NT2/D1 (cell line): ENCODE results near the gene ARL10.

Experiments used
- DNase-seq: peaks from one replicate; pipeline ENCODE4 v3.0.0-alpha.2; 2011; ENCODE audit warnings: low read depth, low spot score
- H3K27me3 ChIP-seq: 2 replicates; pipeline ENCODE4 v1.6.0; 2011; ENCODE audit warnings: mild to moderate bottlenecking; ENCODE audit not compliant: insufficient read length, insufficient read depth
- H3K36me3 ChIP-seq: 2 replicates; pipeline ENCODE4 v1.6.1; 2011; ENCODE audit warnings: mild to moderate bottlenecking, low read length, mixed read lengths; ENCODE audit not compliant: insufficient read depth, insufficient read length
- H3K4me1 ChIP-seq: 2 replicates; pipeline ENCODE4 v1.5.1; 2011; ENCODE audit not compliant: insufficient read depth, insufficient read length
- H3K4me3 ChIP-seq: 2 replicates; pipeline ENCODE4 v1.5.1; 2011; ENCODE audit warnings: low read depth; ENCODE audit not compliant: insufficient read length
- H3K9ac ChIP-seq: 2 replicates; pipeline ENCODE4 v1.6.0; 2011; ENCODE audit warnings: low read depth; ENCODE audit not compliant: insufficient read length
- H3K9me3 ChIP-seq: 2 replicates; pipeline ENCODE4 v1.5.1; 2011; ENCODE audit warnings: mild to moderate bottlenecking, low read length; ENCODE audit not compliant: insufficient read depth
- SUZ12 ChIP-seq: IDR thresholded peaks from 2 replicates; pipeline ENCODE4 v1.6.1; 2011; ENCODE audit not compliant: insufficient read length, insufficient read depth; ENCODE audit errors: extremely low read depth
- YY1 ChIP-seq: IDR thresholded peaks from 2 replicates; pipeline ENCODE4 v1.6.1; 2011; ENCODE audit not compliant: insufficient read length, insufficient read depth
- ZNF274 ChIP-seq: IDR thresholded peaks from 2 replicates; pipeline ENCODE4 v1.6.1; 2011; ENCODE audit warnings: mild to moderate bottlenecking, low read depth, low read length

Gene ARL10

GRCh38 chr5:176381423-176381822 is 16.1 kb downstream of the ARL10 start:
- Histone ChIP-seq H3K9ac (no peak overlapping the region), H3K4me1 (no peaks in the 10 kb centered on the region), H3K4me3 (no peak overlapping the region), H3K9me3 (no peaks in the 10 kb centered on the region), H3K36me3 (peaks cover 56% of the 10 kb centered on the region), H3K27me3 (no peaks in the 10 kb centered on the region)
- DNase-seq = no peak
- no peak for TF ChIP-seq YY1

GRCh38 chr5:176381979-176382378 is 16.7 kb downstream of the ARL10 start:
- Histone ChIP-seq H3K36me3 (peaks cover 61% of the 10 kb centered on the region), H3K9ac (no peak overlapping the region), H3K27me3 (no peaks in the 10 kb centered on the region), H3K4me1 (peaks cover 3% of the 10 kb centered on the region), H3K4me3 (no peak overlapping the region), H3K9me3 (no peaks in the 10 kb centered on the region)
- no peak for DNase-seq
- no peak for TF ChIP-seq ZNF274
- no peak for TF ChIP-seq YY1
- no peak for TF ChIP-seq SUZ12

GRCh38 chr5:176382721-176383120 is 17.4 kb downstream of the ARL10 start:
- H3K4me1 ChIP-seq = peaks cover 7% of the 10 kb centered on the region
- peaks cover 66% of the 10 kb centered on the region for H3K36me3 ChIP-seq
- H3K9ac ChIP-seq = no peak overlapping the region
- H3K9me3 ChIP-seq = no peaks in the 10 kb centered on the region
- no peaks in the 10 kb centered on the region for H3K27me3 ChIP-seq
- no peak for DNase-seq
- H3K4me3 ChIP-seq = no peak overlapping the region
- TF ChIP-seq ZNF274 (no peak), SUZ12 (no peak), YY1 (no peak)

- Histone ChIP-seq H3K4me1 (peaks cover 7% of the 10 kb centered on the region), H3K9me3 (no peaks in the 10 kb centered on the region), H3K9ac (no peak overlapping the region), H3K4me3 (no peak overlapping the region), H3K27me3 (no peaks in the 10 kb centered on the region), H3K36me3 (peaks cover 66% of the 10 kb centered on the region)
- DNase-seq = no peak
- TF ChIP-seq YY1 (no peak), SUZ12 (no peak), ZNF274 (no peak)
Observed at GRCh38 chr5:176383248-176383905, 18.1 kb downstream of the ARL10 start.

- Histone ChIP-seq H3K36me3 (peaks cover 66% of the 10 kb centered on the region), H3K4me3 (no peak overlapping the region), H3K9me3 (no peaks in the 10 kb centered on the region), H3K27me3 (no peaks in the 10 kb centered on the region), H3K9ac (no peak overlapping the region), H3K4me1 (peaks cover 7% of the 10 kb centered on the region)
- no peak for DNase-seq
- TF ChIP-seq ZNF274 (no peak), SUZ12 (no peak), YY1 (no peak)
Observed at GRCh38 chr5:176383961-176384360, 18.7 kb downstream of the ARL10 start.

GRCh38 chr5:176384366-176384930 is 19.2 kb downstream of the ARL10 start:
- DNase-seq = no peak
- no peaks in the 10 kb centered on the region for H3K9me3 ChIP-seq
- no peak overlapping the region for H3K4me3 ChIP-seq
- no peak overlapping the region for H3K9ac ChIP-seq
- no peak for TF ChIP-seq SUZ12
- TF ChIP-seq ZNF274 = no peak
- no peak for TF ChIP-seq YY1
- H3K27me3 ChIP-seq = no peaks in the 10 kb centered on the region
- H3K36me3 ChIP-seq = peaks cover 66% of the 10 kb centered on the region
- peaks cover 7% of the 10 kb centered on the region for H3K4me1 ChIP-seq

- Histone ChIP-seq H3K36me3 (peaks cover 66% of the 10 kb centered on the region), H3K9ac (no peak overlapping the region)
- TF ChIP-seq YY1 (no peak), SUZ12 (no peak), ZNF274 (no peak)
Observed at GRCh38 chr5:176384991-176385390, 19.7 kb downstream of the ARL10 start.

More at GRCh38 chr5:176384991-176385390, 19.7 kb downstream of the ARL10 start:
- DNase-seq = no peak
- Histone ChIP-seq H3K27me3 (no peaks in the 10 kb centered on the region), H3K4me3 (no peak overlapping the region), H3K4me1 (peaks cover 7% of the 10 kb centered on the region), H3K9me3 (no peaks in the 10 kb centered on the region)
